ENCODE measurements around the gene POLD4.
A peak's percentile ranks its signal among the peaks of the same experiment; 100 is the strongest.

POLD4 gene

GRCh38 chr11:67376063-67376820 is 22.9 kb upstream of the POLD4 start:
- no peak overlapping the region for H3K4me3 ChIP-seq (ENCODE audit: low read depth, low read length)
- H3K27me3 ChIP-seq (ENCODE audit: insufficient read depth, low read depth, severe bottlenecking), result no peaks in the 10 kb centered on the region
- no peaks in the 10 kb centered on the region for H3K9me3 ChIP-seq (ENCODE audit: severe bottlenecking)
- H3K36me3 ChIP-seq, result no peaks in the 10 kb centered on the region
- no peak overlapping the region for H3K27ac ChIP-seq
- no peak for DNase-seq
- no peak for TF ChIP-seq CTCF (IDR thresholded peaks at IDR 0.05; ENCODE audit: low read depth, low read length)

GRCh38 chr11:67375320-67376055 is 22.1 kb upstream of the POLD4 start:
- no peak for TF ChIP-seq CTCF (IDR thresholded peaks at IDR 0.05; ENCODE audit: low read depth, low read length)
- no peaks in the 10 kb centered on the region for H3K36me3 ChIP-seq
- no peak for DNase-seq
- no peak overlapping the region for H3K27ac ChIP-seq
- no peaks in the 10 kb centered on the region for H3K9me3 ChIP-seq (ENCODE audit: severe bottlenecking)
- H3K27me3 ChIP-seq (ENCODE audit: insufficient read depth, low read depth, severe bottlenecking), result no peaks in the 10 kb centered on the region
- no peak overlapping the region for H3K4me3 ChIP-seq (ENCODE audit: low read depth, low read length)

GRCh38 chr11:67374571-67375281 is 21.4 kb upstream of the POLD4 start:
- TF ChIP-seq CTCF (IDR thresholded peaks at IDR 0.05; ENCODE audit: low read depth, low read length), result no peak
- H3K27me3 ChIP-seq (ENCODE audit: insufficient read depth, low read depth, severe bottlenecking), result no peaks in the 10 kb centered on the region
- H3K4me3 ChIP-seq (ENCODE audit: low read depth, low read length), result no peak overlapping the region
- DNase-seq, result no peak
- H3K27ac ChIP-seq, result no peak overlapping the region
- H3K36me3 ChIP-seq, result no peaks in the 10 kb centered on the region
- no peaks in the 10 kb centered on the region for H3K9me3 ChIP-seq (ENCODE audit: severe bottlenecking)

GRCh38 chr11:67373648-67374570 is 20.6 kb upstream of the POLD4 start:
- Histone ChIP-seq H3K4me3 (ENCODE audit: low read depth, low read length) (peak overlapping the region; percentile 57), H3K27ac (peak overlapping the region; percentile 53; the same call in 1 of the 2 replicates), H3K36me3 (no peaks in the 10 kb centered on the region), H3K9me3 (ENCODE audit: severe bottlenecking) (no peaks in the 10 kb centered on the region), H3K27me3 (ENCODE audit: insufficient read depth, low read depth, severe bottlenecking) (no peaks in the 10 kb centered on the region)
- peak; percentile 79 for DNase-seq
- peak; percentile 77 for TF ChIP-seq CTCF (IDR thresholded peaks at IDR 0.05; ENCODE audit: low read depth, low read length)

GRCh38 chr11:67372993-67373647 is 19.8 kb upstream of the POLD4 start, which contains the start of gene CLCF1:
Gene CLCF1 (minus strand): TSS chr11:67373598. CDS start chr11:67373539, 59 bp downstream.
- peak; percentile 68 for DNase-seq
- Histone ChIP-seq H3K27ac (peak within 1 kb of the TSS; percentile 53), H3K27me3 (ENCODE audit: insufficient read depth, low read depth, severe bottlenecking) (no peaks in the 10 kb centered on the region)

More at GRCh38 chr11:67372993-67373647, 19.8 kb upstream of the POLD4 start, which contains the start of gene CLCF1:
- H3K4me3 ChIP-seq (ENCODE audit: low read depth, low read length), result peak within 1 kb of the TSS; percentile 57
- H3K36me3 ChIP-seq, result no peaks in the 10 kb centered on the region
- TF ChIP-seq CTCF (IDR thresholded peaks at IDR 0.05; ENCODE audit: low read depth, low read length), result no peak
- H3K9me3 ChIP-seq (ENCODE audit: severe bottlenecking), result no peaks in the 10 kb centered on the region

Measured in WERI-Rb-1 (cell line).